IgD-negative memory B cell (primary cell): ENCODE results near the gene ZNF846. TPM values are rescaled to one million over a fixed set of nuclear protein-coding genes. Genes with fewer than 3 reads are reported as not detected.

ENCODE experiments used
- H3K27ac Mint-ChIP-seq, 3 donors: one replicate each; pipeline ENCODE4 v1.8.0; 2020 to 2022; ENCODE audit warnings: mild to moderate bottlenecking in 3 of 3, mixed read lengths in 3 of 3, moderate library complexity in 1 of 3
- H3K27me3 Mint-ChIP-seq: one replicate; pipeline ENCODE4 v1.8.0; 2021; ENCODE audit warnings: mixed read lengths
- H3K36me3 Mint-ChIP-seq: one replicate; pipeline ENCODE4 v1.8.0; 2020; ENCODE audit warnings: mild to moderate bottlenecking, mixed read lengths
- H3K4me1 Mint-ChIP-seq, 3 donors: one replicate each; pipeline ENCODE4 v1.8.0; 2020 to 2022; ENCODE audit warnings: mixed read lengths in 3 of 3, mild to moderate bottlenecking in 1 of 3
- H3K4me3 Mint-ChIP-seq, 4 donors: one replicate each; pipeline ENCODE4 v1.8.0; 2020 to 2022; ENCODE audit warnings: mild to moderate bottlenecking in 4 of 4, mixed read lengths in 4 of 4, moderate library complexity in 3 of 4
- H3K9me3 Mint-ChIP-seq, 3 donors: one replicate each; pipeline ENCODE4 v1.8.0; 2020 to 2021; ENCODE audit warnings: mixed read lengths in 3 of 3, mild to moderate bottlenecking in 1 of 3
- polyA plus RNA-seq: library from polyadenylated mRNA; unstranded; fragments of 300-500 nt; fragmentation: Illumina TruSeq; gene quantifications from one replicate; pipeline ENCODE4 v1.2.3, GENCODE V29; 2021

Gene ZNF846
- 6.3 TPM for polyA plus RNA-seq

- Mint-ChIP-seq H3K27ac (peak within 1 kb of the TSS; percentile 80 to 98 (median 96)), H3K4me1 (peaks cover 4 to 5% (median 5%) of the 10 kb centered on the region in 3 donors), H3K27me3 (no peaks in the 10 kb centered on the region)
These were observed at the start of gene ZNF846 for GRCh38 chr19:9768175-9769112. Gene ZNF846, minus strand, starts transcription at chr19:9768738. Its CDS starts 3,788 bp downstream, at chr19:9764950.

DNA sequence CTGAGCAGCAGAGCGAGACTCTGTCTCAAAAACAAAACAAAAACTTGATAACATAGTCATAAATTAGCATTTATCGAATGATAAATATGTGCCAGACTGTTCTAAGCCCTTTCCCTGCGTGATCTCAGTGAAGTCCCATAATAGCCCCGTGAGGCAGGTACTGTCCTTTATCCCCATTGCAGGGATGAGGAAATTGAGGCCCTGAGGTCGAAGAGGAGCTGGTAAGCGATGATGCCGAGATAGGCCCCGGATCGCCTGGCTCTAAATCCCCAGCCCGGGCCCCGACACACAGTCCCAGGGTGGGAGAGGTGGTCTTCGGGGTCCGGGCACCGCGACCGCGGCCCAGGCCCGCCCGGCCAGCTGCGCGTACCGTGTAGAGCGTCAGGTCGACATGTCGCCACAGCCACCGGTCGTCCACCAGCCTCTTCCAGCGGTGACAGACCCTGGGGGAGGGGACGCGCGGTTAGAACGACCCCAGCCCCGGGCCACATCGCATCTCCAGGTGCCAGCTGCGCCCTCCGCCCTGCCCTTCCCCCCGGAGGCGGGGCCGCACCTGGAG lies 49.7 kb upstream of the ZNF846 start:
- H3K9me3 Mint-ChIP-seq, result peaks cover 3 to 7% (median 6%) of the 10 kb centered on the region in 3 donors
- no peaks in the 10 kb centered on the region for H3K27me3 Mint-ChIP-seq
- H3K27ac Mint-ChIP-seq, result peak overlapping the region; percentile 86 to 97 (median 93)
- peaks cover 9 to 14% (median 11%) of the 10 kb centered on the region in 3 donors for H3K4me1 Mint-ChIP-seq
- peak overlapping the region; percentile 81 to 96 (median 93) for H3K4me3 Mint-ChIP-seq
- peaks cover 9% of the 10 kb centered on the region for H3K36me3 Mint-ChIP-seq

More at GRCh38 chr19:9768175-9769112, at the start of gene ZNF846:
- peaks cover 10% of the 10 kb centered on the region for H3K36me3 Mint-ChIP-seq
- peaks cover 3 to 12% (median 8%) of the 10 kb centered on the region in 3 donors for H3K9me3 Mint-ChIP-seq
- peak within 1 kb of the TSS; percentile 89 to 99 (median 98) for H3K4me3 Mint-ChIP-seq

GRCh38 chr19:9811139-9811538 lies 42.6 kb upstream of the ZNF846 start:
- Mint-ChIP-seq H3K36me3 (peaks cover 13% of the 10 kb centered on the region), H3K27ac (no peak overlapping the region), H3K27me3 (no peaks in the 10 kb centered on the region), H3K4me3 (no peak overlapping the region), H3K4me1 (peaks cover 0 to 5% (median 3%) of the 10 kb centered on the region in 3 donors), H3K9me3 (peaks cover 1 to 3% (median 2%) of the 10 kb centered on the region in 3 donors)

DNA sequence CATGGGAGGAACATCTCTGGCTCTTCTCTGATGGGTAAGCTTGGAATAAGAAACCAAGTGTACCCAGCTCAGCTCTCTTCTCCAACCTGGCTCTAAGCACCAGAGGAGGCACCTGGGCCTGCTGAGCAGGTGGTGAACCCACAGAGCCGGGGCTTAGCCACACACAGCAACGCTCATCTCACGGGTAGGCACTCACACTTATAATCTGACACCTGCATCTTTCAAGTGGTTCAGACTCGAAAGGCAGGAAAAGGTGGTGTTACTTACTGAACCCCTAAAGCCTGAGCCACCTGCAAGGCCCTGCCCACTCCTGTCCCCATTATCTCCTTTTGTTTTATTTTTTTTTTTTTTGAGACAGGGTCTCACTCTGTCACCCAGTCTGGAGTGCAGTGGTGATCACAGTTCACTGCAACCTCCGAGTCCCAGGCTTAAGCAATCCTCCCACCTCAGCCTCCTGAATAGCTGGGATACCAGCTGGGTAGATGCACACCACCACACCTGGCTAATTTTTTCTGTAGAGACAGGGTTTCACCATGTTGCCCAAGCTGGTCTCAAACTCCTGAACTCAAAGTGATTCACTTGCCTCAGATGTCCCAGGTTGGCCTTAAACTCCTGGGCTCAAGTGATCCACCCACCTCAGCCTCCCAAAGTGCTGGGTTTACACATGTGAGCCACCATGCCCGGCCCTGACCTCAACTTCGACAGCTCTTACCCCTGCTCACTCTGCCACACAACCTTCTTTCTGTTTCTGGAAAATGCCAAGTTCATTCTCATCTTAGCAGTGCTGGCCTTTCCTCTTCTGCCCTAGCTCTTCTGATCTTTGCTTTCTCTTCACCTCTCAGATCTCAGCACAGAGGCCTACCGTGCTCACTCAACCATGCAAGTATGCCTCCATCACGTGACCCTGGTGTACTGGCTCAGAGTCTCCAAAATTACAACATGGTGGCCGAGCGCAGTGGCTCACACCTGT lies 40.6 kb upstream of the ZNF846 start:
- H3K9me3 Mint-ChIP-seq, result peaks cover 0 to 2% (median 0%) of the 10 kb centered on the region in 3 donors
- H3K27me3 Mint-ChIP-seq, result no peaks in the 10 kb centered on the region
- H3K27ac Mint-ChIP-seq, result no peak overlapping the region
- peaks cover 0 to 4% (median 3%) of the 10 kb centered on the region in 3 donors for H3K4me1 Mint-ChIP-seq
- H3K4me3 Mint-ChIP-seq, result no peak overlapping the region
- H3K36me3 Mint-ChIP-seq, result peaks cover 13% of the 10 kb centered on the region

DNA sequence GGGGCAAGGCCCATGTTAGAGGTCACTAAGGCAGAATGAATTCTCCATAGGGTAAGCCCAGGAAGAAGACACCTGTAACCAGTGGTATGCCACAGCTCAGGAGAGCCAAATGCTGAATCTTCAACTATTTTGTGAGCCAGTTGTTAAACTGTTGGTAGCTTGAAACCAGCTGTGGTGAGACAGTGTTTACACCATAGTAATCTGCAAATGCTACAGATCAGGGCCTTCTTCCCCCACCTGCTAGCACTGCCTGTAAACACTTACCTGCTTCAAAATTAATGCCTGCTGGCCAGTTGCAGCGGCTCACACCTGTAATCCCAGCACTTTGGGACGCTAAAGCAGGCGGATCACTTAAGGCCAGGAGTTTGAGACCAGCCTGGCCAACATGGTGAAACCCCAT lies 38.3 kb upstream of the ZNF846 start:
- Mint-ChIP-seq H3K27me3 (no peaks in the 10 kb centered on the region), H3K4me1 (peaks cover 0 to 3% (median 0%) of the 10 kb centered on the region in 3 donors), H3K9me3 (no peaks in the 10 kb centered on the region), H3K27ac (no peak overlapping the region), H3K36me3 (peaks cover 10% of the 10 kb centered on the region), H3K4me3 (peak overlapping the region in 1 of 4 donors; percentile 32)

- no peaks in the 10 kb centered on the region for H3K36me3 Mint-ChIP-seq
- H3K27ac Mint-ChIP-seq, result peak overlapping the region in 2 of 3 donors; percentile 64 to 71
- H3K4me1 Mint-ChIP-seq, result peaks cover 0 to 4% (median 2%) of the 10 kb centered on the region in 3 donors
These were observed 33.4 kb upstream of the ZNF846 start for GRCh38 chr19:9801976-9802375.

GRCh38 chr19:9799162-9799561 lies 30.6 kb upstream of the ZNF846 start:
- H3K9me3 Mint-ChIP-seq, result no peaks in the 10 kb centered on the region
- H3K4me3 Mint-ChIP-seq, result no peak overlapping the region
- no peak overlapping the region for H3K27ac Mint-ChIP-seq
- peaks cover 6 to 9% (median 6%) of the 10 kb centered on the region in 3 donors for H3K4me1 Mint-ChIP-seq
- no peaks in the 10 kb centered on the region for H3K27me3 Mint-ChIP-seq
- H3K36me3 Mint-ChIP-seq, result no peaks in the 10 kb centered on the region

More at GRCh38 chr19:9801976-9802375, 33.4 kb upstream of the ZNF846 start:
- no peak overlapping the region for H3K4me3 Mint-ChIP-seq
- no peaks in the 10 kb centered on the region for H3K27me3 Mint-ChIP-seq
- no peaks in the 10 kb centered on the region for H3K9me3 Mint-ChIP-seq

- H3K9me3 Mint-ChIP-seq, result peaks cover 0 to 5% (median 3%) of the 10 kb centered on the region in 3 donors
- no peak overlapping the region for H3K27ac Mint-ChIP-seq
- H3K4me3 Mint-ChIP-seq, result no peak overlapping the region
- peaks cover 11 to 15% (median 11%) of the 10 kb centered on the region in 3 donors for H3K4me1 Mint-ChIP-seq
- H3K27me3 Mint-ChIP-seq, result no peaks in the 10 kb centered on the region
- H3K36me3 Mint-ChIP-seq, result no peaks in the 10 kb centered on the region
These were observed 29.3 kb upstream of the ZNF846 start for GRCh38 chr19:9797871-9798270.

- Mint-ChIP-seq H3K4me3 (peak overlapping the region in 3 of 4 donors; percentile 34 to 73 (median 37)), H3K27ac (peak overlapping the region; percentile 61 to 92 (median 66)), H3K27me3 (no peaks in the 10 kb centered on the region), H3K36me3 (no peaks in the 10 kb centered on the region), H3K9me3 (peaks cover 0 to 5% (median 3%) of the 10 kb centered on the region in 3 donors), H3K4me1 (peaks cover 11 to 17% (median 14%) of the 10 kb centered on the region in 3 donors)
These were observed 27.7 kb upstream of the ZNF846 start for GRCh38 chr19:9796113-9796773.

DNA sequence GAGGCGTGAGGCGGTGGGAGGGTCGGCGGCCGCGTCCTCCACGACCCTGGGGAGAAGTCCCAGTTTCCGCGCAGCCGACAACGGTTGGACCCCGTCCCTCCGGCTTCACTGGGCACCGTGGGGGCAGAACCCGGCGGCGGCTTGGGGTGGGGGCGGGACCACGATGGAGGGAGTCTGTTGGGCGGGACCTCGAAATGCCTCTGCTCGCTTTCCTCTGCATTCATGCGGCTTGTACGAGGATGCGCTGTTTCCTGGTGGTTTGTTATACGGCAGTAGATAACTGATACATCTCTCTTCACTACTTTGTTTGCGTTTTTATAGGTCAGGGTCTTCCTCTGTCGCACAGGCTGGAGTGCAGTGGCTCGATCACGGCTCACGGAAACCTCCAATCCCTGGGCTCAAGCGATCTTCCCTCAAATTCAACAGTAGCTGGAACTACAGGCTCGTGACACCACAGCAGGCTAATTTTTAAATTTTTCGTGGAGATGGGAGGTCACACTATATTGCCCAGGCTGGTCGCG lies 24.6 kb upstream of the ZNF846 start:
- Mint-ChIP-seq H3K36me3 (no peaks in the 10 kb centered on the region), H3K4me1 (peaks cover 12 to 19% (median 18%) of the 10 kb centered on the region in 3 donors), H3K9me3 (peaks cover 0 to 5% (median 3%) of the 10 kb centered on the region in 3 donors), H3K4me3 (peak overlapping the region; percentile 83 to 93 (median 92)), H3K27me3 (no peaks in the 10 kb centered on the region), H3K27ac (peak overlapping the region in 2 of 3 donors; percentile 74 to 91)

DNA sequence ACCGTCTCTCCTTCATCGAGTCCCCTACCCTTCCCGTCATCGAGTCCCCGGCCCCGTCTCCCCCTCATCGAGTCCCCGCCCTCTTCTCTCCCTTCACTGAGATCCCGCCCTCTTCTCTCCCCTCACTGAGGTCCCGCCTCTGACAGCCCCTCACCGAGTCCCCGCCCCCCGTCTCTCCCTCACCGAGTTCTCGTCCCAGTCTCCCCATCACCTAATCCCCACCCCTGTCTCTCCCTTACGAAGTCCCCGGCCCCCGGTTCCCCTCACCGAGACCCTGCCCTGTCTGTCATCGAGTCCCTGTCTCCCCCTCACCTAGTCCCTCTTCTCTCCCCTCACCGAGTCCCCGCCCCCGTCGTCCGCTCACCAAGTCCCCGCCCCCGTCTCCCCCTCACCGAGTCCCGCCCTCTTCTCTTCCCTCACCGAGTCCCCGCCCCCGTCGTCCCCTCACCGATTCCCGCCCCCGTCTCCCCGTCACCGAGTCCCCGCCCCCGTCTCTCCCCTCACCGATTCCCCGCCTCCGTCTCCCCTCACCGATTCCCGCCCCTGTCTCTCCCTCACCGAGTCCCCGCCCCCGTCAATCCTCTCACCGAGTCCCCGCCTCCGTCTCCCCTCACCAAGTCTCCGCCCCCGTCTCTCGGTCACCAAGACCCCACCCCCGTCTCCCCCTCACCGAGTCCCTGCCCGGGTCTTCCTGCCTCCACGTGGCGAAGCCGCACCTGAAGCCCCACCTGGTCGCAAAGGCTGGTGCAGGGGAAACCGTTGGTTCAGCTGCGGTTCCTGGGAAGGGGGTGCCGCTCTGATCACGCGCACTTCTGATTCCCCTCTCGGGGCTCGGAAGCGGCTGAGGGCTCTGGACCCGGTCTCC lies 23.9 kb upstream of the ZNF846 start:
- Mint-ChIP-seq H3K36me3 (no peaks in the 10 kb centered on the region), H3K4me3 (peak overlapping the region; percentile 83 to 93 (median 92)), H3K9me3 (peaks cover 0 to 5% (median 3%) of the 10 kb centered on the region in 3 donors), H3K27me3 (no peaks in the 10 kb centered on the region), H3K4me1 (peaks cover 12 to 19% (median 18%) of the 10 kb centered on the region in 3 donors), H3K27ac (peak overlapping the region in 2 of 3 donors; percentile 74 to 91)

- H3K4me3 Mint-ChIP-seq, result peak overlapping the region; percentile 83 to 93 (median 92)
These were observed 23.1 kb upstream of the ZNF846 start for GRCh38 chr19:9791552-9792205.

More at GRCh38 chr19:9791552-9792205, 23.1 kb upstream of the ZNF846 start:
- peaks cover 12 to 19% (median 18%) of the 10 kb centered on the region in 3 donors for H3K4me1 Mint-ChIP-seq
- H3K9me3 Mint-ChIP-seq, result peaks cover 0 to 5% (median 3%) of the 10 kb centered on the region in 3 donors
- H3K27me3 Mint-ChIP-seq, result no peaks in the 10 kb centered on the region
- H3K36me3 Mint-ChIP-seq, result no peaks in the 10 kb centered on the region
- H3K27ac Mint-ChIP-seq, result peak overlapping the region in 2 of 3 donors; percentile 74 to 87
